DMS53 (cell line): ENCODE measurements around the gene MS4A4A.

Experiments used
- DNase-seq: peaks from one replicate; lab custom pipeline; 2025; lab: John Stamatoyannopoulos, UW

Gene MS4A4A

GRCh38 chr11:60348116-60348515 is 67.7 kb downstream of the MS4A4A start:
- no peak for DNase-seq

- no peak for DNase-seq
Observed at GRCh38 chr11:60349990-60350389, 69.5 kb downstream of the MS4A4A start.

DNA sequence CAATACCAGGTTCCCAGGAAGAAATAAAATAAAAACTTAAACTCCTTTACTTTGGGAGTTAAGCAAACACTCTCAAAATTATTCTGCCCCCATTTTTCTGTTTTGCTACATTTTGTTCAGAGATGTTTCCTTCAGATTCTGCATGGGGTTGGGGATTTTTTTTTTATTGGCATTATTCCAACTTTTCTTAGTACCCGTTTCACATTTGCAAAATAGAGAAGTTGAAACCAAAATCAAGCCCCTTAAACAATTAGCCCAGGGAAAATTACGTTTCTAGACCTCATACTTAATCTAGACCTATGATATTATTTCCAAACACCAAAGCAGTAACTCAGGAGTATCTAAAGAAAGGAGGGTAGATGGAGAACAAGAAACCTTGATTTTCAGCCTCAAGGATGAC is 77.3 kb downstream of the MS4A4A start:
- DNase-seq, result no peak
